Stimulated activated CD4-positive, alpha-beta T cell treated with anti-CD3 and anti-CD28 coated beads, Interleukin-1b, Interleukin-23, amount 100 ng/mL, for 4 hours (primary cell): ENCODE results near the gene KCNK7.

Experiments used
- DNase-seq, 2 donors: peaks; one replicate each; pipeline ENCODE4 v3.0.0-alpha.2; 2020; ENCODE audit warnings: low read depth in 2 of 2

The KCNK7 gene

DNA sequence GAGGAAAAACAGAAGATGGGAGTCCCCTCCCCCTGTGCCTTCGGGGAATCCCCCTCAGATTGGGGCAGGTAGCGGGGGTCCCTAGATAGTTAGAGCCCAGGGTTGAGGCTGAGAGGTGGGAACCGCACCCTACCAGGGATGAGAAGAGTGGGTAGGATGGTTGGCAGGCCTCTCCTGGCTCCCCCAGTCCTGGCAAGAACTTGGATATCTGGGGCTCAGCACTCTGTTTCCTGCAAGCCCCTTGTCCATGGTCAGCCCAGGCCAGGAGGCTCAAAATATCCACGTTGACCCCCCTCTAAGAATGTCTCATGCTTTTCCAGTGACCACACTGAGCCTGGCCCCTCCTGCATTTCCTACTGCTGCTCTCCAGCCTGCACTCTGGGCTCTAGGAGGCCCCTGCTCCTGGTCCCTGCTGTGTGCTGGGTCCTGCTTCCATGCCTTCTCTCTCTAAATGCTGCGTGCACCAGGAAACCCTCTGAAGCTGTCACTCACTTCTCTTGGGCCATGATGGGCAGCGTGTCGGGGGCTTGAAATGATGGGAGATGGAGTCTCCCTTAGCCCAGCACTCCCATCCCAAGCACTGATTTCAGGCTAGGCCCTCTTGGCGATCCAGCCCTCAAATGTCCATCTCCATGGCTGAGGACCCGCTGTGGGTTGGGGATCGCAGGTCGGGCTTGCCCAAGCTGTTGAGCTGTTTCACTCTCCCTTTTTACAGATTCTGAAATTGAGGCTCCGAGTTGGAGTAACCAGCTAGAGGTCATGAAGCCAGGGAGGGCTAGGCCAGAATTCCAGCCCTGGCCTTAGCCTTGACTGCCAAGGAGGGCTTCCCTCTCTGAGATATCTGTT, 16.4 kb upstream of the KCNK7 start:
- no peak for DNase-seq

DNA sequence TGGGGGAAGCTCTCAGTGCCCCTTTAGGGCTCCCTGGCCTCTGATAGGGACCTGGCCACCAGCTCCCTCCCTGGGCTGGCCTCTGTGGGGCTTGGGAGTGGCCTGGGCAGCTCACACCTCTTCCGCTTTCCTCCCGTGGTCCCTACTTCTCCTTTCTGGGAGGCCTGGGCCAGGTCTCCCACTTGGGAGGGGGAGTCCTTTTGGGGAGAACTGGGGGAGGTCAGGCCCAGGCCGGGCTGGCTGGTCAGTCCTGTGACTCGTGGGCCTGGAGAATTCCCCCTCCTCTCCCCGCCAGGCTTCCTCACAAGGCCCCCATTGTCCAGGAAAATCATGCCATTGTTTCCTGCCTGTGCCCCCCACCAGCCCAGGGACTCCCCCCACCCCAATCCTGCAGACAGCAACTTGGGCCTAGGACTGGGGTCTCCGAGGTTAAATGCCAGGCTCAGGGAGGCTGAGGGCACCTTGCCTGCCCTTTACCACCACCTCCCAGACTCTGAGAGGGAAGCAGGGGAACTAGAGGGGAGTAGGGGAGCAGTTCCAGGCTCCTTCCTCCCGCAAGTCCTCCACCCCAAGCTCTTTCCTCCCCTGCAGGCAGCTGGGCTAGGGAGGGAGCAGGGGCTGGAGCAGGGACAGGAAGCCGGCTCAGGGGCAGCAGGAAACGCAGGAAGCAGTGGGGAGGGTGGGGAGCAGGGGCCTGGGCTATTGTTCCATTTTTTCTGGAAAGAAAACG, 15.6 kb upstream of the KCNK7 start:
- no peak for DNase-seq

DNA sequence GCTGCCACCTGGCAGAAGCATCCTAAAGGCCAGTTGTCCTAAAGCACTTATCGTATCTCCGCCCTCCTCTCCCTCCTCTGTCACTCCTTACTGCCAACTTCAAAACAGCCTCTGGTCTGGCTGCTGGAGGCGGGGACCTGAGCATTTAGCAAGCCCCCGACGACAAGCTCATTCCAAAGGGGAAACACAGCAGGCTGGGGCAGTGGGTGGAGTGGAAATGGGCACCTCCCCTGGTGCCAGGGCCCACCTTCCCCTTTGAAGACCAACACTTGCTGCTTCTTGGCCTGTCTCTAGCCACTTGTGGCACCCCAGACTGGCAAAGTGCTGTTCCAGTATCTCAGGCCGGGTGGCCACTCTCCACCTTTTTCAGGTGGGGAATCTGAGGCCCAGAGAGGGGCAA, 14.8 kb upstream of the KCNK7 start:
- DNase-seq: no peak

DNA sequence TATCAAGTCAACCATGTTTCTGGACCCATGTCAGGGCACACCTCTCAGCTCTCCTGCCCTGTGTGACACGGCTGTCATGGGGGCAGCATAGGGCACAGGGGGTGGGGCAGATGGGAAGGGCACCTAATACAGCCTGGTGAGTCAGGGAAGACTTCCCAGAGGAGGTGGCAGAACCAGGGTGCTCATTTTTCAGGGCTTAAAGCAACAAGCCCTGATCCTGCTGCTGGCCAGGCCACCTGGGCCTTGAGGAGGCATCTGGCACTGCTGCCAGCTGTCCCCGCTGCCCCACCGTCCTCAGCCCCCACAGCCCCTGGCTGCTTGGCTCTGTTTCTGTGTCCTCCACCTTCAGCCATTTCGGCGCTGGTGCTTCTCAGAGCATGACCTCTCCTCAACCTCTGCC, 14.1 kb upstream of the KCNK7 start:
- no peak for DNase-seq

DNA sequence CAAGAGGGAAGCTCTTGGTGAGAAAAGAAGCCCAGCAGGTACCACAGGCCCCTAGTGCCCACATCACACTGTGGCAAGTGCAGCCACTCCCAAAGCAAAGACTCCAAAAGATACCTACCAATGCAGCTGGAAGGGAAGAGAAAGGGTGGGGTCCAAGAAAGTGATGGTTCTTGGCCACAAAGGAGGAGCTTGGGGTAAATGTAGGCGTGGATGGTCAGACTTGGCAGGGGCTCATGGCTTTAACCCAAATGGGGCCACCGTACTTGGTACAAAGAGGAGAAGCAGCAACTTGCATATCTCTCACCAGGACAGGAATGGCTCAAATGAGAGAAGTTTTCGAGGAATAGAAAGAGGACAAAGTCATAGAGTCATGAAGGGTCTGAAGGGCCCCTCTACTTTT, 13.6 kb upstream of the KCNK7 start:
- DNase-seq: no peak

DNA sequence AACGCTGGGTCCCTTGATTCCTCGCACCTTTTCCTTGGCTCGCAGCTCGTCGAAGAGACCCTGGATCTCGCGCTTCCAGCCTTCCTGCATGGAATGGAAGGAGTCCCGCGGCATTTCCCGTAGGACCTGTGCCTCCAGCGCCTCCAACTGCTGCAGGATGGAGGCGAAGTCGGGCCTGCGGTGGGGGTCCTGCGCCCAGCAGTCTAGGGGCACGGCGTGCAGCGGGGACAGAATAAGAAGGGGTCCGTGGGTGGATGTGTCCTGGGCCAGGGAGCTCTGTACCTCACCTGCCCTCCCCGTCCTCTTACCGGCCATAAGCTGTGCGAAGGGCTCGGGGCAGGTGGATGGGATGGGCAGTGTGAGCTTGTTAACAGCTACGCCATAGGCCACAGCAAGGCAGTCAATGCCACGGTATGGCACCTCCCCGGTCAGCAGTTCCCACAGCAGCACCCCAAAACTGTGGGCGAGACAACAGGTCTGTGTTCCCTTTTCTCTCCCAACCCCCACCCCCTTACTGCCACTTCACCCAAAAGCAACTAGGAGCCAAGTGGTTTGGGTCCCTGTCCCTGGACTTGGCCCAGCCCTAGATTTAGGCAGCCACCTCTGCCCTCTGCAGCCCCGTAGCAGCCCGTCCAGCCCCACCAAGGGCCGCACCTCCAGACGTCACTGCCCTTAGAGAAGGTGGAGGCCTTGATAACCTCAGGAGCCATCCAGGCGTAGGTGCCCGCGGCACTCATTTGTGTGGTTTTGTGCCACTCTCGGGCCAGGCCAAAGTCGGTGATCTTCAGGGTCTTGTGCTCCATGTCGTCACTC, 12.2 kb upstream of the KCNK7 start:
- DNase-seq: no peak

DNA sequence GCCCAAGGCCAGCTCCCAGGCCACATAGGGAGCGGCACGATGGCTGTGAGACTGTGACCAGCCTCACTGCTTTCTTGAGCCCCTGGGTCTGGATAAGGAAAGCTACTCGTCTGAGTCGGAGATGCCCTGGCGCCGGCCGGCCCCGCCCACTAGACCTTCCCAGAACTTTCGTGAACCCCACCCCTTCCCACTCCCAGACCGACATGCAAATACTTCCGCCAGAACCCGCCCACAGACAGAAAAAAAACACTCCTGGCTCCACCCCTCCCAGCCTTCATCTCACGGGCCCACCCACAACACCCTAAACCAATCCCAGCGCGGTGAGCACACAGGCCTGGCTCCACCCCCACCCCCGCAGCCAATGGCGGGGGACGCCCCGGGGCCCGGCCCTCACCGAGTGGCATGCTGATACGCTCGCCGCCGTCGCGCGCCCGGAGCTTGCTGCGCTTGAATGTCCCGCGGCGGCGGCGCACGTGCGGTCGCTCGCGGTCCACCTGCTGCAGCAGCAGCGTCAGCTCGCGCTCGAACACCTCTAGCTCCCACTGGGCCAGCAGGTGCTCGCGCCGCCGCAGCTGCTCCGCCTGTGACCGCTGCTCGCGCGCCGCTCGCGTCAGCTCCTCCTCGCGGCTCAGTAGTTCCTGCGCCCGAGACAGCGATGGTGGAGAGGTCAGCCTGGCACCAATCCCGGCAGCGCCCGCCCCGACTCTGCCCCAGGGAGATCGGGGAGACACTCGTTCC, 11.4 kb upstream of the KCNK7 start:
- no peak for DNase-seq

DNA sequence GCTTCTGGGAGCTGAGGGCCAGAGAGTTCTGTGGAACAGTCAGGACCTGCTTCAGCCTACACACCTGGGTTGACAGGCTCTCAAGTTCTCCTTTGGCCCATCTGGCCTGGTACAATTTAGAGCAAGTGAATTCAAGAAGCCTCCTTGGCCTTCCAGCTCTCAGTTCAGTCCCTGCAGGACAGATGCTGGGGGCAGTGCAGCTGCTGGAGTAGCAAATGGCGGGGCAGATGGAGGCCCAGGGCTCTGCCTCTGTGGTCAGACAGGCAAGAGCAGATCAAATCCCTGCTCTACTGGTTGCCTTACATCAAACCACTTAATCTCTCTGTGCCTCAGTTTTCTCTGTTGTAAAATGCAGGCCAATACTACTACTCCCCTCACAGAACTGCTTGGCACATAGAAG, 8.7 kb upstream of the KCNK7 start:
- no peak for DNase-seq

DNA sequence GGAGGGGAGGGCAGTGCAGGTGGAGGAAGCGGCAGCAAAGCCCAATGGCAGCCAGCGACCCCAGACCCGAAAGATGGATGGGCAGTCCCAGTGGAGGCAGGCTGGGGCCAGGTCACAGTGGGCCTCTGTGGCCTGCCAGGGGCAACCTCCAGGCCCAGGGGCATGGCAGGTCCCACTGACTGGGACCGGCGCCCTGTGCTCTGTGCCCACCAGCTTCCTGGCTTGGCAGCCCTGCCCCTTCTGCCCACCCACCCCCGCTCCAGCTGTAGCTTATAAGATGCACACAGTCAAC, 4.3 kb upstream of the KCNK7 start:
- DNase-seq: no peak

DNA sequence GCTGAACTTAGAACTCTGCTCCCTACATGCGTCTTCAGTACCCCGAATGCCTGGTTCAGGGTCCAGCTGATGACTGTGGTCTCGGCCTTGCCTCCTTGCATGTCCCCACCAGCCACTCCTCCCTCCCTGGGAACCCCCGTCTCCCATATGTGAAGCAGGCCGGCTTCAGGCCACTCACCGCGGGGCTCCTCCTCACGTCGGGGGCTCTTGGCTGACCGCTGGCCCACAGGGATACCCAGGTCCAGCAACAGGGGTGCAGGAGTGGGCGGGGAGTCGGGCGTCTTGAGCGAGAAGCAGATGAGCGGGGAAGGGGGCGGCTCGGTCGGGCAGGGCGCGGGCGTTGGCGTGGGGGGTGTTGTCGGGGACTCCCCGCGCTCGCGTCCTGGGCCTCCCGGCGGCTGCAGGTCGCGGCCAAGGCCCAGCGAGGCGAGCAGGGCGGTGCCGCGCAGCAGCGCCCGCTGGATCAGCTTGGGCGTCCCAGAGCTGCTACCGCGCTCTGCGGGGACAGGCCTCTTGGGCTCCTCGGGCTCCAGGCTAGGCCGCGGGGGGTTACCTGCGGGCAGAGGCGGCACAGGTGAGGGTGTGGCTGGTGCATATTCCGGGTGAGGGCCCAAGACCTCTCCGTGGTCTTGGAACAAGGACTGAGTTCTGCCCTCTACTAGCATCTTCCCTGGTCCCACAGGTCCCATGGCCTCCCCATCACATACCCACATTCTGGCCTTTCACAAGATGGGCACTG, 3.8 kb upstream of the KCNK7 start:
- DNase-seq: no peak

DNA sequence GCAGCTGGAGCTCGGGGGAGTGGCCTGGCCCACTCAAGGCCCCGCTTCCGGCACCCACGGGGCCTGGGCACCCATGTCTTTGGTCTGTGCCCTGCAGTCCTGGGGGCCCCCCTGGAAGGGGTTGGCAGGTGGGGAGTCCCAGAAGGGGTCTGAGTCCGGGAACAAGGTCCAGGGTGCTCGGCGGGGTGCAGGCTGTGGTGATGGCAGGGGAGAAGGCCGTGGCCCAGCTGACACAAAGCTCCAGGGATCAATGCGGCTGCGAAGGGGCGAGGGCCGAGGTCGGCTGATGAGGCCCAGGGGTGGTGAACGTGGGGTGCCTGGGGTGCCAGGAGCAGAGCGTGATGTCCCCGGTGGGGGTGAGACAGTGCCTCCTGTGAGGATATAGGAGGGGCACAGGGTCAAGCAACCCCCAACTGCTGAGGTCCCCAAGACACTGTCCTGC, 2.7 kb upstream of the KCNK7 start:
- DNase-seq: no peak

DNA sequence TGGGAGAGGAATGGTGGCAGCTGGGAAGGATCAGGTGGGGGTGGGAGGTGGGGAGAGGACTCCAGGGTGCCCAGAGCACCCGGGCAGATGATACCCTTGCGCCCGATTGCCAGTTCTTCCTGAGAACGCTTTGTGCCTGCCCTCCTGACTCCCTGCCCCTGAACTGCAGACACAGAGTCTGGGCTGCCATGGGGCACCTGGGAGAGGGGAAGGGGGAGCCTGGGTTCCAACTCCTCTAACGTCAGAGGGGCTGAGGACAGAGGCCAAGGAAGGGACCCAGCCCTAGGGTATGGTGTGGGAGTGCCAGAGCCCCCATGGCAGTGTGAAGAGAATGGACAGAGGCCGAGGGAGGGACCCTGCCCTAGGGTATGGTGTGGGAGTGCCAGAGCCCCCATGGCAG, 920 bp upstream of the KCNK7 start:
- no peak for DNase-seq

DNA sequence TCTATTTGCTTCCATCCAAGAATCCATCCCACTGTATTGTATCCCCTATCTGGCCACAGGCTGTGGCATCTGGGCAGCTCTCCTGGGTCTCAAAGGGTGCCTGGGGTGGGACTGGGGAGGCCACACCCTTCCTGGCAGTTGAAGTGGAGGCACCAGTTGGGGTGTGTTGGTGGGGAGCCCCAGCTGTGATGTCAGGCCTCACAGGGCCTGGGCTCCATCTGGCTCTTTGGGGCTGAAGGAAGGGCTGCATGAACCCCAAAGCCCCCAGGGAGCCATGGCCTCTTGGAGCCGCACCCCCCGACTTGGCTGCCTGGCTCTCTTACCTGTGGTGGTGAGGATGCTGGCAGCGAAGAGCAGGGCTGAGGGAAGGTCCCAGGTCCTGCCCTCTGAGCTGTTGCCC, 469 bp downstream of the KCNK7 start:
- DNase-seq: no peak

DNA sequence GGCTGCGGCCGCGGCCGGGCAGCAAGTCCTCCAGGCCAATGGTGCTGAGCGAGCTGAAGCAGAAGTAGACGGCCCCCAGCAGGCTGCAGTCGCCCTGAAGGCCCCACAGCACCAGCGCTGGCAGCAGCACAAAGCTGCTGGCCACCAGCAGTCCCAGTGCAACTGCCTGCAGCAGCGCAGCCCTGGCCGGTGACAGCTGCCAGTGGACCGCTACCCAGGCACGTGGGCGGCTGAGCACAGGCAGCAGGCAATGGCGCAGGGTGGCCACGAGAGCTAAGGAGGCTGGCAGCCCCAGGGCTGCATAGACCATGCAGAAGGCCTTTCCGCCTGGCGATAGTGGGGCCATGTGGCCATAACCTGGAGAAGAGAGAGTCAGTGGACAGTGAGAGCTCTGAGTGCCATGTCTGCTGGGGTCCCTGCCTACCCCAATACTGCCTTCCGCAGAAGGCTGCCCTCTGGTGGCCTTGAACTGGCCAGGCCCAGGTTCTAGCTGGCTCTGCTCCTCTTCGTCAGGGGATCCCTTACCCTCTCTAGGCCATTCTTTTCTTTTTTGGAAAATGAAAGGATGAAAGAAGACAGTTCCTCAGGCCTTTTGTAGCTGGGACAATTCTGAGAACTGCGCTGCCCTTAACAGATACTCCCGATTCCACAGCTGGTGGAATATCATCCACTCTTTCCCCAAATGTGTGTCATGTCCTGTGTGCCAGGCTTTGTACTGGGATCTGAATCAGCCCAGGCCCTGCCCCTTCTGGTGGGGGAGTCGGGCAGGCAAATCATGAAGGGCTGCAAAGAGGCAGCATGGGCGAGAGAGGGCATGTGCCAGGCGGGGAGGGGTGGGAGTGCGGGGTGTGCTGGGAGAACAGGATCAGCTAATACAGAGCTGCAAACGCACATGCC, 1.8 kb downstream of the KCNK7 start:
- no peak for DNase-seq

DNA sequence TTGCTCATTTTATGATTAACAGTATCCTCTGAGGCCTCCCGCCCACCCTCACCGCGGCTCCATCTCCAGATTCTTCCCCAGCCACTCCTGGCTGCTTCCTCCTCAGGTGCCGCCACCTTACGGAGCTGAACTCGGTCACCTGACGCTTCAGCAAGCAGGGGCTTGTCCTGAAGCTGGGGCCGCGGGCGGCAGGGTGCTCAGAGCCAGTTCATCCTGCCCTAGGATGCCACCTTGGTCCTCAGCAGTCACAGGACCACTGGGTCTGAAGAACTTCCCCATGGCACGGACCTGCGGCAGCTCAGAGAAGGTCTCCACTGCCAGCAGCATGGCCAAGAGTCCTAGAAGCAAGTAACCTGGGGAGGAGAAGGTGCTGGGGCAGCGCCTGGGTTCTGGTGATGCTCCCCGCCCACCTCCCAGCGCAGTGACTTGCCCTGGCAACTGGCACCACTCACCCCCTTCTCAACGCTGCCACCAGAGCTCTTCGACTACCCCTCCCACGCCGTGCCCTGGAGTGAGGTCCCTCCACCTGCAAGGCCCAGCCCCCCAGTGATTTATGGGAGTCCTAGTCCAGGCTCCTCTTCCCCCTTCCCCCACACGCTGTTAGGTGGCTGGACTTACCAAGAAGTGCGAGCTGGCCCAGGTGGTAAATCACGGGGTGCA, 2.6 kb downstream of the KCNK7 start:
- DNase-seq: no peak

DNA sequence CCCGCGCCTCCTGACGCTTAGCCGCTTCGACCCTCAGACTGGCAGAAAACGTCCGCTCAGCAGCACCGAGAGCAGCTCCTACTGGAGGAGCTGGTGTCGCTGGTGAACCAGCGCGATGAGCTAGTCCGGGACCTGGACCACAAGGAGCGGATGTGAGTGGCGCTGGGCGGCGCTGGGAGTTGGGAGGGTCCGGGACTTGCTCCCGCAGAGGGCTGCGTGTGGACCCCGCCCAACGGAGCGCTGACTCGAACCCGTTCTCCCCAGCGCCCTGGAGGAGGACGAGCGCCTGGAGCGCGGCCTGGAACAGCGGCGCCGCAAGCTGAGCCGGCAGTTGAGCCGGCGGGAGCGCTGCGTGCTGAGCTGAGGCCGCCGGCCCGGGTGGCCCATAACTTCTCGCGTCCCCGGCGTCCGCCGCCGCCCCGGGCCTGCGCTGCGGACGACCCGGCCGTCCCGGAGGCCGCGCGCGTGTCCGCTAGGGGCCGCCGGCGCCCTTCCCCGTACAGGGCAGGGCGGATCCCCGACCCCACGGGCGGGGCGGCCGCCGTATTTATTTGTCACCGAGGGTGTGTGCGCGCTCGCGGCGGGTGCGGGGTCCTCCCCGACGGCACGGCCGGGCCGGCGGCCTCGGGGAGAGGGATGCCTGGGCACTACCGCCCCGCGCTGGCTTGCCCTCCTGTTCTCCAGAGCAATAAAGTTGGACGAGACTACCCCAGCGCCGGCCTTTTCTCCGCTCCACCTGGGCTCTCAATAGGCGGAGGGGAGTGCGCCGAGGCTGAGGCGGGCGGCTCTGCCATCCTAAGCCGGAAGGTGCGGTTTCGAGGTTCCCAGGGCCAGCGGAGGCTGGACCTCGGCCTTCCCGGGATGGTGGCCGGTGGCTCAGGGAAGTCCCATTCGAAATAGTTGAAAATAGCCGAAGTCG, 3.4 kb downstream of the KCNK7 start:
- DNase-seq: no peak

DNA sequence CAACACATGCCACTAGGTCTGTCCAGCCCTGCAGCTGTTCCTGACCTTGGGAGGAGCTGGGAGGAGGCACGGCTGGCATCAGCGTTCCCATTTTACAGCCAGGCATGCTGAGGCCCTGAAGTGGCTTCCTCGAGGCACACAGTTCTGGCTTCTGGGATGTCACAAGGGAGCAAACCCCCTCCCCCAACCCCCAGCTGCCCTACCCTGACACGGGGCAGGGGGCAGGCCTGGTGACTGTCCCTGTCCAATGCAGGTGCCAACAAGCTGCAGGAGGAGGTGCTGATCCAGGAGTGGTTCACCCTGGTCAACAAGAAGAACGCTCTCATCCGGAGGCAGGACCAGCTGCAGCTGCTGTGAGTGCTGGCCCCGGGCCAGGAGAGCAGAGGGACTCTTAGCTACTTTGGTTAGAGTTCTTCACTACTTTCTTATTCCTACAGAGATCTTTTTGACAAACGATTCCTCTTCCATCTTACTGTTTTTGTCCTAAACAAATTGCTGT, 5.3 kb downstream of the KCNK7 start:
- DNase-seq: no peak

DNA sequence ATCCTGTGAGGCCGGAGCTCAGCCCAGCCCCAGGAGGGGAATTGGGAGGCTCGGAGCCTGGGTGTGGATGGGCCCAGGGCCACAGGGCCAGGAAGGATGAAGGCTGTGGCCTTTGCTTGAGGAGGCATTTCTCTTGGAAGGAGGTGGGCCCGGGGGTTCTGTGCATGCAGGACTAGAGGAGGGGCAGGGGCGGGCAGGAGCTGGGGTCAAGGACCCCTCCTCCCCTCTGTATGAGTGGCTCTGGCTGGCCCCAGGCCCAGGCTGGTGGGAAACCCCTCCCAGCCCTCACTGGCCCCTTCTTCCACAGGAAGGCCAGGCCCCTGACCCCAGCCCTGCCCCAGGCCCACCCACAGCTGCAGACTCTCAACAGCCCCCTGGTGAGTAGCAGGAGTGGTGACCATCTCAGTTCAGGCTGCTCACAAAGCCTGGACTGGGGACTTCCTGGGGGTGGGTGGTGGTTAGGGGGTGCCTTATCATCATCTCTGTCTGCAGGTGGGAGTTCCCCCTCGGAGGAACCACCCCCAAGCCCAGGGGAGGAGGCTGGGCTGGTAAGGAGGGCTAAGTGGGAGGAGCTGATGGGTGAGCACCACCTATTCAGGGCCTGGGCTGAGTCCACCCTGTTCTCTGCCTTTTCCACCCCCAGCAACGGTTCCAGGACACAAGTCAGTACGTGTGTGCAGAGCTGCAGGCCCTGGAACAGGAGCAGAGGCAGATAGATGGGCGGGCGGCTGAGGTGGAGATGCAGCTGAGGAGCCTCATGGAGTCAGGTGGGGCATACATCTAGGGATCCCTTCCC, 6.0 kb downstream of the KCNK7 start:
- DNase-seq: no peak
